Lung (tissue), 12 donors: ENCODE measurements around the gene VCAM1. TPM values are rescaled to one million over a fixed set of nuclear protein-coding genes. Genes with fewer than 3 reads are reported as not detected.

Experiments
- ATAC-seq: fragments of 200-7000 bp; cut with Tn5 transposase; one replicate; pipeline ENCODE4 v1.9.1; 2020; ENCODE audit warnings: moderate number of reproducible peaks; ENCODE audit not compliant: insufficient read depth, low FRiP score
- DNase-seq, 3 donors: peaks; one replicate each; pipeline ENCODE4 v3.0.0-alpha.2; 2013 to 2017
- H3K27ac ChIP-seq, 2 donors: one replicate each; pipeline ENCODE4 v1.5.1; 2013; ENCODE audit warnings: mild to moderate bottlenecking in 2 of 2, moderate library complexity in 2 of 2, control low read depth in 1 of 2, inconsistent platforms in 1 of 2, low read depth in 1 of 2, low read length in 1 of 2
- H3K27me3 ChIP-seq, 3 donors: one replicate each; pipeline ENCODE4 v1.5.1; 2013; ENCODE audit warnings: low read length in 2 of 3; ENCODE audit not compliant: control insufficient read depth in 3 of 3, insufficient read depth in 3 of 3
- H3K36me3 ChIP-seq, 4 donors: one replicate each; pipeline ENCODE4 v1.5.1; 2013; ENCODE audit warnings: low read length in 4 of 4, mild to moderate bottlenecking in 1 of 4, moderate library complexity in 1 of 4; ENCODE audit not compliant: control insufficient read depth in 4 of 4, insufficient read depth in 4 of 4
- H3K4me1 ChIP-seq, 5 donors: one replicate each; pipeline ENCODE4 v1.5.1; 2013; ENCODE audit warnings: low read length in 5 of 5, mild to moderate bottlenecking in 2 of 5, moderate library complexity in 1 of 5; ENCODE audit not compliant: control insufficient read depth in 5 of 5, insufficient read depth in 5 of 5
- H3K4me3 ChIP-seq: one replicate; pipeline ENCODE4 v1.5.1; 2013; ENCODE audit warnings: mild to moderate bottlenecking, control low read depth, moderate library complexity
- H3K9ac ChIP-seq, 2 donors: one replicate each; pipeline ENCODE4 v1.5.1; 2013; ENCODE audit warnings: low read length in 2 of 2, control low read depth in 1 of 2; ENCODE audit not compliant: insufficient read depth in 1 of 2
- H3K9me3 ChIP-seq, 4 donors: one replicate each; pipeline ENCODE4 v1.5.1; 2013; ENCODE audit warnings: low read length in 3 of 4, mild to moderate bottlenecking in 1 of 4, moderate library complexity in 1 of 4; ENCODE audit not compliant: control insufficient read depth in 4 of 4, insufficient read depth in 3 of 4
- CTCF ChIP-seq: IDR thresholded peaks from 2 replicates; pipeline ENCODE4 v1.5.1; 2012; ENCODE audit warnings: mild to moderate bottlenecking; ENCODE audit errors: control extremely low read depth, extremely low read depth
- WGBS, 2 donors: extraction: QIAGEN DNeasy Blood & Tissue Kit; methylation state at CpG; one replicate each; pipeline ENCODE4 v1.1.7; 2013; 5-methylcytosine and 5-hydroxymethylcytosine counted together
- polyA plus RNA-seq, 2 donors: library from polyadenylated mRNA; stranded (reverse); fragments of 200-250 nt; gene quantifications; one replicate each; pipeline ENCODE4 v1.2.1, GENCODE V29; 2013
- total RNA-seq, 2 donors: library from RNA; depleted of rRNA in 1 of 2; stranded (reverse); fragments of >200 nt in 1 of 2; gene quantifications; one replicate each; pipeline ENCODE4 v1.2.1, GENCODE V29; 2014 to 2021
- donor health status: control.
- donor health status: control.
- donor health status: Bipolar disorder and iron deficiency.
- donor health status: healthy.
- donor health status: DM: yes; HTN: yes; CAD: no.

VCAM1 gene
- total and polyA plus RNA-seq, 4 donors: 7.6 to 68.9 (median 7.9) TPM

GRCh38 chr1:100717218-100717617 lies 2.3 kb upstream of the VCAM1 start:
- H3K27me3 ChIP-seq: no peaks in the 10 kb centered on the region
- H3K27ac ChIP-seq: no peak overlapping the region
- DNase-seq: no peak
- H3K9ac ChIP-seq: no peak overlapping the region
- H3K36me3 ChIP-seq: no peaks in the 10 kb centered on the region
- H3K9me3 ChIP-seq: no peaks in the 10 kb centered on the region
- ATAC-seq: no peak
- H3K4me3 ChIP-seq: no peak overlapping the region
- H3K4me1 ChIP-seq: peaks cover 0 to 14% (median 2%) of the 10 kb centered on the region in 5 donors
- 94 to 95% methylated on average over 6 of the region's 6 CpGs for WGBS, 2 donors
- TF ChIP-seq CTCF: no peak

- no peak for DNase-seq
- Histone ChIP-seq H3K9me3 (no peaks in the 10 kb centered on the region), H3K27me3 (no peaks in the 10 kb centered on the region), H3K4me1 (peaks cover 0 to 25% (median 2%) of the 10 kb centered on the region in 5 donors), H3K27ac (no peak overlapping the region), H3K4me3 (no peak overlapping the region), H3K9ac (no peak overlapping the region), H3K36me3 (peaks cover 0 to 3% (median 1%) of the 10 kb centered on the region in 4 donors)
- no peak for ATAC-seq
- WGBS, 2 donors: 63 to 65% methylated on average over 4 of the region's 4 CpGs
- no peak for TF ChIP-seq CTCF
Observed at GRCh38 chr1:100718581-100718980, 961 bp upstream of the VCAM1 start.

- Histone ChIP-seq H3K9ac (peak overlapping the region; percentile 73 to 86), H3K27me3 (no peaks in the 10 kb centered on the region), H3K27ac (no peak overlapping the region), H3K9me3 (no peaks in the 10 kb centered on the region), H3K4me1 (peaks cover 0 to 25% (median 4%) of the 10 kb centered on the region in 5 donors), H3K36me3 (peaks cover 0 to 9% (median 4%) of the 10 kb centered on the region in 4 donors), H3K4me3 (no peak overlapping the region)
- TF ChIP-seq CTCF: no peak
- ATAC-seq (no peak), DNase-seq (peak in 1 of 3 donors; percentile 55)
- 67 to 78% methylated on average over 3 of the region's 3 CpGs for WGBS, 2 donors
Observed at GRCh38 chr1:100720101-100720500, 559 bp downstream of the VCAM1 start.

GRCh38 chr1:100720751-100721150 lies 1.2 kb downstream of the VCAM1 start:
- Histone ChIP-seq H3K4me3 (no peak overlapping the region), H3K9ac (peak overlapping the region in 1 of 2 donors; percentile 86), H3K4me1 (peaks cover 0 to 25% (median 4%) of the 10 kb centered on the region in 5 donors), H3K36me3 (peaks cover 0 to 14% (median 5%) of the 10 kb centered on the region in 4 donors), H3K27me3 (no peaks in the 10 kb centered on the region), H3K9me3 (no peaks in the 10 kb centered on the region), H3K27ac (no peak overlapping the region)
- ATAC-seq (no peak), DNase-seq (peak in 1 of 3 donors; percentile 39)
- TF ChIP-seq CTCF: no peak
